Thyroid gland (tissue), 4 donors: Measurements from ENCODE around the gene KRTAP4-11. TPM values are rescaled to one million over a fixed set of nuclear protein-coding genes. Genes with fewer than 3 reads are reported as not detected.
"Not testable (repeated sequence)": the region's sequence is repeated elsewhere in the genome, so short reads cannot be mapped to it uniquely, and the experiment has no call there.

Source experiments
- DNase-seq, 2 donors: peaks; one replicate each; pipeline ENCODE4 v3.0.0-alpha.2; 2019
- H3K27ac ChIP-seq, 3 donors: fragments of 200-600 bp; sonication (generic); 1 replicate in 2 of 3; 2 replicates in 1 of 3; pipeline ENCODE4 v1.5.1; 2016 to 2019; ENCODE audit warnings: mild to moderate bottlenecking in 1 of 3, moderate library complexity in 1 of 3
- H3K27me3 ChIP-seq: fragments of 200-600 bp; sonication (generic); one replicate; pipeline ENCODE4 v1.5.1; 2019
- H3K36me3 ChIP-seq, 2 donors: fragments of 200-600 bp; sonication (generic); one replicate each; pipeline ENCODE4 v1.5.1; 2016 to 2019
- H3K4me1 ChIP-seq, 2 donors: fragments of 200-600 bp; sonication (generic); one replicate each; pipeline ENCODE4 v1.5.1; 2017 to 2019
- H3K4me3 ChIP-seq, 3 donors: fragments of 200-600 bp; sonication (generic); replicated peaks in 1 of 3; 1 replicate in 2 of 3; 2 replicates in 1 of 3; pipeline ENCODE4 v1.5.1; 2016; ENCODE audit warnings: mild to moderate bottlenecking in 1 of 3
- H3K9me3 ChIP-seq: fragments of 200-600 bp; sonication (generic); one replicate; pipeline ENCODE4 v1.5.1; 2017
- POLR2A ChIP-seq, 2 donors: fragments of 450-650 bp; IDR thresholded peaks; one replicate each; pipeline ENCODE4 v1.6.1; 2017; ENCODE audit warnings: antibody characterized with exemption in 2 of 2, mild to moderate bottlenecking in 2 of 2, moderate library complexity in 1 of 2
- WGBS, 2 donors: methylation state at CpG; one replicate each; pipeline ENCODE4 v1.1.5; 2017; 5-methylcytosine and 5-hydroxymethylcytosine counted together
- intact Hi-C: fragments of 100-400 bp; cut with DNase I; formaldehyde crosslinking; loops from one replicate; pipeline ENCODE4 v1.15.1; 2023
- total RNA-seq, 4 donors: library from RNA; depleted of rRNA; stranded (reverse); fragments of >200 nt; gene quantifications; one replicate each; pipeline ENCODE4 v1.2.3, GENCODE V29; 2016
- TF ChIP-seq, protein P1 (sequence below), 6 experiments: fragments of 200-600 bp in 3 of 6; fragments of 450-650 bp in 3 of 6; sonication (generic) in 3 of 6; IDR thresholded peaks; one replicate each; pipeline ENCODE4 v1.5.1; 2016 to 2019; ENCODE audit warnings: antibody characterized with exemption in 6 of 6, mild to moderate bottlenecking in 2 of 6, inconsistent platforms in 1 of 6, moderate library complexity in 1 of 6

Gene KRTAP4-11
- total RNA-seq, 4 donors from 2014 or later: not detected

GRCh38 chr17:41145261-41145660, 27.1 kb upstream of the KRTAP4-11 start:
- Histone ChIP-seq H3K36me3 (no peaks in the 10 kb centered on the region), H3K4me1 (no peaks in the 10 kb centered on the region), H3K4me3 (no peak overlapping the region), H3K9me3 (no peaks in the 10 kb centered on the region), H3K27me3 (no peaks in the 10 kb centered on the region), H3K27ac (no peak overlapping the region)
- intact Hi-C loops: no loop called here
- DNase-seq: no peak
- WGBS, 2 donors: 91 to 94% methylated on average over 2 of the region's 2 CpGs
- no peak for TF ChIP-seq POLR2A (IDR thresholded peaks at IDR 0.05)
- TF ChIP-seq, protein P1, sequence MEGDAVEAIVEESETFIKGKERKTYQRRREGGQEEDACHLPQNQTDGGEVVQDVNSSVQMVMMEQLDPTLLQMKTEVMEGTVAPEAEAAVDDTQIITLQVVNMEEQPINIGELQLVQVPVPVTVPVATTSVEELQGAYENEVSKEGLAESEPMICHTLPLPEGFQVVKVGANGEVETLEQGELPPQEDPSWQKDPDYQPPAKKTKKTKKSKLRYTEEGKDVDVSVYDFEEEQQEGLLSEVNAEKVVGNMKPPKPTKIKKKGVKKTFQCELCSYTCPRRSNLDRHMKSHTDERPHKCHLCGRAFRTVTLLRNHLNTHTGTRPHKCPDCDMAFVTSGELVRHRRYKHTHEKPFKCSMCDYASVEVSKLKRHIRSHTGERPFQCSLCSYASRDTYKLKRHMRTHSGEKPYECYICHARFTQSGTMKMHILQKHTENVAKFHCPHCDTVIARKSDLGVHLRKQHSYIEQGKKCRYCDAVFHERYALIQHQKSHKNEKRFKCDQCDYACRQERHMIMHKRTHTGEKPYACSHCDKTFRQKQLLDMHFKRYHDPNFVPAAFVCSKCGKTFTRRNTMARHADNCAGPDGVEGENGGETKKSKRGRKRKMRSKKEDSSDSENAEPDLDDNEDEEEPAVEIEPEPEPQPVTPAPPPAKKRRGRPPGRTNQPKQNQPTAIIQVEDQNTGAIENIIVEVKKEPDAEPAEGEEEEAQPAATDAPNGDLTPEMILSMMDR (IDR thresholded peaks at IDR 0.05): no peak

- 87 to 91% methylated on average over 1 of the region's 1 CpG for WGBS, 2 donors
Measured at GRCh38 chr17:41144846-41145245, 26.7 kb upstream of the KRTAP4-11 start.

GRCh38 chr17:41141361-41141760, 23.2 kb upstream of the KRTAP4-11 start:
- no peak overlapping the region for H3K27ac ChIP-seq
- no peaks in the 10 kb centered on the region for H3K4me1 ChIP-seq
- TF ChIP-seq, protein P1 (IDR thresholded peaks at IDR 0.05): no peak
- TF ChIP-seq POLR2A (IDR thresholded peaks at IDR 0.05): no peak
- H3K36me3 ChIP-seq: no peaks in the 10 kb centered on the region
- no peaks in the 10 kb centered on the region for H3K9me3 ChIP-seq
- intact Hi-C loops: no loop called here
- no peak for DNase-seq
- no peak overlapping the region for H3K4me3 ChIP-seq
- H3K27me3 ChIP-seq: no peaks in the 10 kb centered on the region

More at GRCh38 chr17:41144846-41145245, 26.7 kb upstream of the KRTAP4-11 start:
- H3K27ac ChIP-seq: no peak overlapping the region
- H3K27me3 ChIP-seq: no peaks in the 10 kb centered on the region
- no peaks in the 10 kb centered on the region for H3K36me3 ChIP-seq
- H3K4me3 ChIP-seq: no peak overlapping the region
- TF ChIP-seq, protein P1 (IDR thresholded peaks at IDR 0.05): no peak
- TF ChIP-seq POLR2A (IDR thresholded peaks at IDR 0.05): no peak
- intact Hi-C loops: no loop called here
- no peak for DNase-seq
- H3K9me3 ChIP-seq: no peaks in the 10 kb centered on the region
- no peaks in the 10 kb centered on the region for H3K4me1 ChIP-seq

GRCh38 chr17:41140360-41141131, 22.4 kb upstream of the KRTAP4-11 start, which contains the start of gene KRTAP4-6:
TSS of gene KRTAP4-6 (minus strand) at chr17:41140544. CDS start at chr17:41140487, 57 bp downstream.
- no peaks in the 10 kb centered on the region for H3K27me3 ChIP-seq
- H3K9me3 ChIP-seq: no peaks in the 10 kb centered on the region
- no peaks in the 10 kb centered on the region for H3K36me3 ChIP-seq
- intact Hi-C loops: no loop called here
- TF ChIP-seq, protein P1 (IDR thresholded peaks at IDR 0.05): no peak
- no peak for TF ChIP-seq POLR2A (IDR thresholded peaks at IDR 0.05)
- WGBS, 2 donors: 82 to 93% methylated on average over 5 to 6 of the region's 6 CpGs
- H3K4me3 ChIP-seq: no peak within 1 kb of the TSS
- no peak within 1 kb of the TSS for H3K27ac ChIP-seq
- H3K4me1 ChIP-seq: no peaks in the 10 kb centered on the region
- DNase-seq: no peak

GRCh38 chr17:41139865-41140264, 21.7 kb upstream of the KRTAP4-11 start:
- 90 to 96% methylated on average over 10 to 11 of the region's 12 CpGs for WGBS, 2 donors
- intact Hi-C loops, H3K27me3 ChIP-seq, H3K36me3 ChIP-seq, H3K4me1 ChIP-seq, H3K27ac ChIP-seq, H3K4me3 ChIP-seq, DNase-seq, H3K9me3 ChIP-seq: not testable (repeated sequence)
